Panc1 (cell line): Measurements from ENCODE around the gene BMP10. TPM values are rescaled to one million over a fixed set of nuclear protein-coding genes. Genes with fewer than 3 reads are reported as not detected.
A peak's percentile ranks its signal among the peaks of the same experiment; 100 is the strongest.

Experiments used
- ATAC-seq: fragments of 200-7000 bp; cut with Tn5 transposase; 2 replicates; pipeline ENCODE4 v1.9.1; 2020; ENCODE audit warnings: mild to moderate bottlenecking, moderate library complexity
- BruUV-seq: library from RNA; stranded (reverse); fragments of 400-500 nt; replicated peaks from 2 replicates; lab custom pipeline; 2021; lab: Mats Ljungman, UMichigan
- CTCF ChIA-PET: fragments of 300-600 bp; sonication (Branson Sonifier 250); formaldehyde crosslinking; loops from one replicate; lab custom pipeline; 2022; ENCODE audit warnings: antibody characterized with exemption; lab: Charles Lee
- POLR2A ChIA-PET: fragments of 300-600 bp; sonication (Branson Sonifier 250); formaldehyde crosslinking; loops from one replicate; lab custom pipeline; 2022; ENCODE audit warnings: antibody characterized with exemption; lab: Charles Lee
- DNase-seq: peaks from one replicate; pipeline ENCODE4 v3.0.0-alpha.2; 2010; ENCODE audit warnings: low read depth, low spot score
- H3K27ac ChIP-seq: 2 replicates; pipeline ENCODE4 v1.5.1; 2011; ENCODE audit warnings: mild to moderate bottlenecking, low read length, inconsistent platforms
- H3K27me3 ChIP-seq: fragments of 200-500 bp; sonication (Bioruptor generic); 2 replicates; pipeline ENCODE4 v1.6.0; 2014; ENCODE audit warnings: low read length, inconsistent platforms; ENCODE audit not compliant: control insufficient read depth, insufficient read depth
- H3K36me3 ChIP-seq: fragments of 200-500 bp; sonication (Bioruptor generic); 2 replicates; pipeline ENCODE4 v1.5.1; 2014; ENCODE audit warnings: inconsistent platforms, mild to moderate bottlenecking, low read length, moderate library complexity; ENCODE audit not compliant: control insufficient read depth, insufficient read depth
- H3K4me1 ChIP-seq: 2 replicates; pipeline ENCODE4 v1.5.1; 2011; ENCODE audit warnings: inconsistent platforms, mild to moderate bottlenecking, low read length, moderate library complexity; ENCODE audit not compliant: control insufficient read depth, insufficient read depth
- H3K4me3 ChIP-seq, 2 experiments: 2 replicates each; pipeline ENCODE4 v1.5.1; 2011 to 2012; ENCODE audit warnings: low read depth in 2 of 2, low read length in 2 of 2, mild to moderate bottlenecking in 2 of 2, inconsistent platforms in 1 of 2, moderate library complexity in 1 of 2
- H3K9me3 ChIP-seq: fragments of 200-500 bp; sonication (Bioruptor generic); 2 replicates; pipeline ENCODE4 v1.5.1; 2014; ENCODE audit warnings: low read depth, mild to moderate bottlenecking, inconsistent platforms, low read length, moderate library complexity; ENCODE audit not compliant: control insufficient read depth, insufficient read depth
- CTCF ChIP-seq: fragments of 450-650 bp; IDR thresholded peaks from 2 replicates; pipeline ENCODE4 v1.5.1; 2017; ENCODE audit warnings: mild to moderate bottlenecking
- POLR2AphosphoS5 ChIP-seq: IDR thresholded peaks from 2 replicates; pipeline ENCODE4 v1.6.1; 2012; ENCODE audit warnings: mild to moderate bottlenecking, low read depth, low read length, moderate library complexity
- REST ChIP-seq, 2 experiments: IDR thresholded peaks; 2 replicates each; pipeline ENCODE4 v1.6.1; 2011 to 2012; ENCODE audit warnings: low read depth in 2 of 2, control low read depth in 1 of 2, low read length in 1 of 2, mild to moderate bottlenecking in 1 of 2, moderate library complexity in 1 of 2; ENCODE audit not compliant: insufficient read depth in 1 of 2
- SIN3A ChIP-seq: IDR thresholded peaks from 2 replicates; pipeline ENCODE4 v1.6.1; 2012; ENCODE audit warnings: low read depth, mild to moderate bottlenecking, low read length, moderate library complexity, borderline replicate concordance; ENCODE audit not compliant: insufficient read depth
- TCF7L2 ChIP-seq: IDR thresholded peaks from 2 replicates; pipeline ENCODE4 v1.6.1; 2011; ENCODE audit warnings: mild to moderate bottlenecking, low read depth, low read length, inconsistent platforms
- in situ Hi-C: cut with HindIII; loops from 2 replicates; pipeline ENCODE4 v1.10.0; 2016; ENCODE audit warnings: low sequenced_read_pairs, low pct_unique_long_range_greater_than_20kb
- intact Hi-C: fragments of 100-400 bp; cut with micrococcal nuclease; formaldehyde crosslinking; loops from one replicate; pipeline ENCODE4 v1.10.0; 2022; ENCODE audit not compliant: unreplicated experiment
- total RNA-seq: library from RNA; stranded (reverse); gene quantifications from one replicate; pipeline ENCODE4 v1.2.1, GENCODE V29; 2021; ENCODE audit not compliant: unreplicated experiment

BMP10 gene
- total RNA-seq, 1 experiment from 2014 or later = not detected

GRCh38 chr2:68908392-68908970 lies 37.3 kb upstream of the BMP10 start:
- no peak for DNase-seq
- POLR2A ChIA-PET = no interaction called here
- intact Hi-C loops (loop anchor here (5.0 kb wide), 1 partner anchor 156 kb away; no protein-coding TSS in a partner anchor), in situ Hi-C loops (no loop called here)
- Histone ChIP-seq H3K4me1 (no peaks in the 10 kb centered on the region), H3K27ac (no peak overlapping the region), H3K27me3 (no peaks in the 10 kb centered on the region), H3K4me3 (no peak overlapping the region), H3K36me3 (no peaks in the 10 kb centered on the region), H3K9me3 (no peaks in the 10 kb centered on the region)
- CTCF ChIA-PET = interaction anchor here (1.2 kb wide), 3 partner anchors 23 to 445 kb away, joined by 3 read pairs; no protein-coding TSS in a partner anchor
- TF ChIP-seq POLR2AphosphoS5 (no peak), REST (IDR thresholded peaks at IDR 0.05; ENCODE audit: insufficient read depth in 1 of 2, low read depth in 2 of 2, low read length in 1 of 2) (no peak), SIN3A (no peak), CTCF (no peak), TCF7L2 (no peak)
- no TSS peak for BruUV-seq
- peak; percentile 58; the same call in 1 of the 2 replicates for ATAC-seq

- no peak overlapping the region for H3K27ac ChIP-seq
- no peaks in the 10 kb centered on the region for H3K36me3 ChIP-seq
- intact Hi-C loops = loop anchor here (5.0 kb wide), 1 partner anchor 156 kb away; no protein-coding TSS in a partner anchor
- DNase-seq (no peak), ATAC-seq (peak; percentile 21; the same call in 1 of the 2 replicates)
- no peak overlapping the region for H3K4me3 ChIP-seq
- no TSS peak for BruUV-seq
- POLR2A ChIA-PET = interaction anchor here (0.5 kb wide), 1 partner anchor 143 kb away, joined by 3 read pairs; no protein-coding TSS in a partner anchor
- TF ChIP-seq REST (IDR thresholded peaks at IDR 0.05; ENCODE audit: insufficient read depth in 1 of 2, low read depth in 2 of 2, low read length in 1 of 2) = no peak
- no peak for TF ChIP-seq CTCF
- TF ChIP-seq SIN3A = no peak
- no peak for TF ChIP-seq TCF7L2
- TF ChIP-seq POLR2AphosphoS5 = no peak
- H3K27me3 ChIP-seq = no peaks in the 10 kb centered on the region
- in situ Hi-C loops = no loop called here
- H3K9me3 ChIP-seq = no peaks in the 10 kb centered on the region
- no peaks in the 10 kb centered on the region for H3K4me1 ChIP-seq
- CTCF ChIA-PET = interaction anchor here (1.2 kb wide), 2 partner anchors 22 to 97 kb away, joined by 3 read pairs; no protein-coding TSS in a partner anchor
Observed at GRCh38 chr2:68907920-68908253, 36.7 kb upstream of the BMP10 start.
